ENCODE data around the gene DNAH12.

DNA sequence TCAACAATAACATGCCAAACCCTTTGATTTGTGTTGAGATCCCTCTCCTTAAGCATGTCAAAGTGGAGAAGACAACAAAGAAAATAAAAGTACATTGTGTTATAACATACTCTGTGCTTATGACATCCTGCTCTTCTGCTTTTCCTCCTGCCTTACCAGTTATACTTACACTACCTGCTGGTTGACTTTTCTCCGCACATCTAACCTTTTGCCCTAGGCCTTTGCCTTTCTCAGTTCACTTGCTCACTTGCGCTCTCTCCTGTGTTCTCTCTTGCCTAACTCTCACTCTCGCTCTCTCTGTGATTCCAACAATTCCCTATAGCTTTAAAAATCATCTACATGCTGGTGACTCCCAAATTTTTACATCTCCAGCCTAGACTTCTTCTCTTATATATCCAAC lies 5.7 kb downstream of the DNAH12 start:
- TF ChIP-seq CTCF (IDR thresholded peaks at IDR 0.05; ENCODE audit: insufficient read depth, low read depth, low read length), result no peak
- no peak for TF ChIP-seq EZH2 (IDR thresholded peaks at IDR 0.05; ENCODE audit: insufficient read depth, low read length)

All from astrocyte (in vitro differentiated cells and primary cell).